ENCODE results near the gene SLC9A8. TPM values are rescaled to one million over a fixed set of nuclear protein-coding genes. Genes with fewer than 3 reads are reported as not detected.
"Not testable (repeated sequence)": the region's sequence is repeated elsewhere in the genome, so short reads cannot be mapped to it uniquely, and the experiment has no call there.

Gene SLC9A8
- total RNA-seq, 6 experiments from 2014 or later, result 7.1 to 8.0 (median 7.4) TPM

DNA sequence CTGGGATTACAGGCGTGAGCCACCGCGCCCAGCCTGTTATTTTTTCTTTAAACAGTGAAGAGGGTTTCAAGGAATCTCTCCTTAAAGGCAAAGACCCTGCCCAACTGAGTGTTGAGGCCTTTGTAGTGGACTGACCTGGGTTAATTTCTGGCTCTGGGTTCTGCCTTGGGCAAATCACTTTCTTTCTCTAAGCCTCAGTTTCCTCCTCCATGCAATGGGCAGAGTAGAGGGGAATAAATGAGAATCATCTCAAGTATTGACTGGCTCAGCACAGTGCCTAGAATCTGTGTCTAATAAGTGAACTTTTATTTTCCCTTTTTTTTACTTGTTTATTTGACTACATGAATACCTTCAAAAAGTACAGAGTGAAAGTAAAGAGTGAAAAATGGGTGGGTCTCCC, 31.0 kb upstream of the SLC9A8 start:
- no peak for DNase-seq
- no peak overlapping the region for H3K27ac Mint-ChIP-seq
- H3K4me3 Mint-ChIP-seq, result no peak overlapping the region
- peaks cover 10% of the 10 kb centered on the region for H3K4me1 Mint-ChIP-seq (ENCODE audit: low read depth)
- no peaks in the 10 kb centered on the region; the same call in none of the 2 replicates for H3K27me3 Mint-ChIP-seq (ENCODE audit: insufficient read depth)
- no peaks in the 10 kb centered on the region for H3K36me3 Mint-ChIP-seq (ENCODE audit: low read depth)
- H3K9me3 Mint-ChIP-seq, result no peaks in the 10 kb centered on the region
- TF ChIP-seq, protein P1, sequence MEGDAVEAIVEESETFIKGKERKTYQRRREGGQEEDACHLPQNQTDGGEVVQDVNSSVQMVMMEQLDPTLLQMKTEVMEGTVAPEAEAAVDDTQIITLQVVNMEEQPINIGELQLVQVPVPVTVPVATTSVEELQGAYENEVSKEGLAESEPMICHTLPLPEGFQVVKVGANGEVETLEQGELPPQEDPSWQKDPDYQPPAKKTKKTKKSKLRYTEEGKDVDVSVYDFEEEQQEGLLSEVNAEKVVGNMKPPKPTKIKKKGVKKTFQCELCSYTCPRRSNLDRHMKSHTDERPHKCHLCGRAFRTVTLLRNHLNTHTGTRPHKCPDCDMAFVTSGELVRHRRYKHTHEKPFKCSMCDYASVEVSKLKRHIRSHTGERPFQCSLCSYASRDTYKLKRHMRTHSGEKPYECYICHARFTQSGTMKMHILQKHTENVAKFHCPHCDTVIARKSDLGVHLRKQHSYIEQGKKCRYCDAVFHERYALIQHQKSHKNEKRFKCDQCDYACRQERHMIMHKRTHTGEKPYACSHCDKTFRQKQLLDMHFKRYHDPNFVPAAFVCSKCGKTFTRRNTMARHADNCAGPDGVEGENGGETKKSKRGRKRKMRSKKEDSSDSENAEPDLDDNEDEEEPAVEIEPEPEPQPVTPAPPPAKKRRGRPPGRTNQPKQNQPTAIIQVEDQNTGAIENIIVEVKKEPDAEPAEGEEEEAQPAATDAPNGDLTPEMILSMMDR (IDR thresholded peaks at IDR 0.05), result no peak

DNA sequence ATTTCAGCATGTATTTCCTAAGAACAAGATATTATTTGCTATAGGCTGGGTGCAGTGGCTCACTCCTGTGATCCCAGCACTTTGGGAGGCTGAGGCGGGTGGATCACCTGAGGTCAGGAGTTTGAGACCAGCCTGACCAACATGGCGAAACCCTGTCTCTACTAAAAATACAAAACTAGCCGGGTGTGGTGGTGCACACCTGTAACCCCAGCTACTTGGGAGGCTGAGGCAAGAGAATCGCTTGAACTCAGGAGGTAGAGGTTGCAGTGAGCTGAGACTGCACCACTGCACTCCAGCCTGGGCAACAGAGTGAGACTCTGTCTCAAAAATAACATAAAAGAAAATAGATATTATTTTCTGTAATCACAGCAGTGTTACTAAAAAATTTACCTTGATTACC, 30.2 kb upstream of the SLC9A8 start:
- H3K27ac Mint-ChIP-seq; H3K4me1 Mint-ChIP-seq (ENCODE audit: low read depth); H3K9me3 Mint-ChIP-seq; DNase-seq; H3K36me3 Mint-ChIP-seq (ENCODE audit: low read depth); H3K4me3 Mint-ChIP-seq; H3K27me3 Mint-ChIP-seq (ENCODE audit: insufficient read depth): not testable (repeated sequence)

DNA sequence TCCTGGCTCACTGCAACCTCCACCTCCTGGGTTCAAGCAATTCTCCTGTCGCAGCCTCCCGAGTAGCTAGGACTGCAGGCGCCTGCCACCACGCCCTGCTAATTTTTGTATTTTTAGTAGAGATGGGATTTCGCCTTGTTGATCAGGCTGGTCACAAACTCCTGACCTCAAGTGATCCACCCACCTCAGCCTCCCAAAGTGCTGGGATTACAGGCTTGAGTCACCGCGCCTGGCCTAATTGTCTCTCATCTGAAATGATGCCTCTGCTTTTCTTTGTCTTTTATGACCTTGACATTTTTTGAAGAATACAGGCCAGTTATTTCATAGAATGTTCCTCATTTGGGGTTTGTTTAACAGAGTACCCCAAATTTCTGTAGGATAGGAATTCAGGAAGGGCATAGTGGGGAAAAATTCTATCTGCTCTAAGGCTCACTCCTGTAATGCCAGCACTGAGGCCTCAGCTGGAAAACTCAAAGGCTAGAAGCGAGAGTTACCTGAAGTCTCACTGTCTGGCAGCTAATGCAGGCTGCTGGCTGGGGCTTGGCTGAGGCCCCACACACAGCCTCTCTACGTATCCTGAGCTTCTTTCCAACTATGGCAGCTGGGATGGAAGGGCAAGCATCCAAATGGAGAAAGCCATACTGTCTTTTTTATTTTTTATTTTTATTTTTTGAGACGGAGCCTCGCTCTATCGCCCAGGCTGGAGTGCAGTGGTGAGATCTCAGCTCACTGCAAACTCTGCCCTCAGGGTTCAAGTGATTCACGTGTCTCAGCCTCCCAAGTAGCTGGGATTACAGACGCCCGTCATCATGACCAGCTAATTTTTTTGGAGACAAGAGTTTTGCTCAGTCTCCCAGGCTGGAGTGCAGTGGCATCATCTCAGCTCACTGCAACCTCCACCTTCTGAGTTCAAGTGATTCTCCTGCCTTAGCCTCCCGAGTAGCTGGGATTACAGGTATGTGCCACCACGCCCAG, 29.3 kb upstream of the SLC9A8 start:
- H3K36me3 Mint-ChIP-seq (ENCODE audit: low read depth); H3K27me3 Mint-ChIP-seq (ENCODE audit: insufficient read depth); DNase-seq; H3K9me3 Mint-ChIP-seq; H3K4me1 Mint-ChIP-seq (ENCODE audit: low read depth); H3K27ac Mint-ChIP-seq; H3K4me3 Mint-ChIP-seq: not testable (repeated sequence)

DNA sequence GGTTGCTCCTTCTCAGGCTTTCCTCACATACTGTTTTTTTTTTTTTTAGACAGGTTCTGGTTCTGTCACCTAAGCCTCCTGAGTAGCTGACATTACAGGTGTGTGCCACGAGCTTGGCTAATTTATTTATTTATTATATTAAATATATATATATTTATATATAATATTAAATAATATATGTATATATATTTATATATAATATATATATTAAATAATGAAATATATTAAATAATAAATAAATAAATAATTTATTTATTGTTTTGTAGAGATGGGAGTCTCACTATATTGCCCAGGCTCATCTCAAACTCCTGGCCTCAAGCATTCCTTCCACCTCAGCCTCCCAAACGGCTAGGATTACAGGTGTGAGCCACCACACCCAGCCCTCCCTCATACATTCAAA, 28.3 kb upstream of the SLC9A8 start:
- Mint-ChIP-seq H3K9me3 (no peaks in the 10 kb centered on the region), H3K36me3 (ENCODE audit: low read depth) (no peaks in the 10 kb centered on the region), H3K4me3 (no peak overlapping the region), H3K27me3 (ENCODE audit: insufficient read depth) (no peaks in the 10 kb centered on the region; the same call in none of the 2 replicates), H3K4me1 (ENCODE audit: low read depth) (peaks cover 7% of the 10 kb centered on the region), H3K27ac (no peak overlapping the region)
- no peak for DNase-seq
- TF ChIP-seq, protein P1 (IDR thresholded peaks at IDR 0.05), result no peak

DNA sequence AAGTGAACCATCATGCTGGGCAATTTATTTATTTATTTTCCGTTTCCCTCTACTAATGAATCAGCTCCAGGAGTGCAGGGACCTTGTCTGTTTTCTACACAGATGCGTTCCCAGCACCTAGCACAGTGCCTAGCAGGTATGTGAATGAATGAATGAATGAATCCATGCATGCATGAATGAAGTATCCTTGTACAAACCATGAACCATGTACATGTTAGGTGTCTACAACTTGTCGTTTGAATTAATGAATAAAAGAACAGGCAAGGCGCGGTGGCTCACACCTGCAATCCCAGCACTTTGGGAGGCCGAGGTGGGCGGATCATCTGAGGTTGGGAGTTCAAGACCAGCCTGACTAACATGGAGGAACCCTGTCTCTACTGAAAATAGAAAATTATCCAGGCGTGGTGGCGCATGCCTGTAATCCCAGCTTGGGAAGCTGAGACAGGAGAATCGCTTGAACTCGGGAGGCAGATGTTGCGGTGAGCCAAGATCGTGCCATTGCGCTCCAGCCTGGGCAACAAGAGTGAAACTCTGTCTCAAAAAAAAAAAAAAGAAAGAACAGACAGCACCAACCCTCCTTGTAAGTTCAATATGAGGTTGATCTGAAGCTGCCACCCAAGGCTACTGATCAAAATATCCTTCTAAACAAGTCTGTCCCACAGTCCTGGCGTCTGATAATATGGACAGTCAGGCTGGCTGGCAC, 27.3 kb upstream of the SLC9A8 start:
- TF ChIP-seq, protein P1 (IDR thresholded peaks at IDR 0.05), result no peak
- no peaks in the 10 kb centered on the region for H3K9me3 Mint-ChIP-seq
- no peak overlapping the region for H3K4me3 Mint-ChIP-seq
- peaks cover 17% of the 10 kb centered on the region for H3K4me1 Mint-ChIP-seq (ENCODE audit: low read depth)
- H3K27me3 Mint-ChIP-seq (ENCODE audit: insufficient read depth), result no peaks in the 10 kb centered on the region; the same call in none of the 2 replicates
- no peaks in the 10 kb centered on the region for H3K36me3 Mint-ChIP-seq (ENCODE audit: low read depth)
- no peak for DNase-seq
- H3K27ac Mint-ChIP-seq, result no peak overlapping the region

DNA sequence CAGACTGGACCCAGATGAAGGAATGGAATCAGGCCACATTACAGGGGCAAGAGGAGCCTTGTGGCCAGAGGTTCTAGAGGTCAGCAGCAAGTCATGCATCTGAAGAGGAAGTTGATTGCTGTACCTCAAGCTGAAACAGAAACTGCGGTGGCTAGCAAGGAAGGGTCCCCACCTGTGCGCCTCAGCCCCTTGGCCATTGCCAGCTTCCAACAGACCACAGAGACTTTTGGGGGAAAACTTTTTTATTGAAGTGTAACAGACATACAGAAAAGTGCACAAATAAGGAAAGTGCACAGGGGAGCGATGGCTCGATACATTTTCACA, 26.8 kb upstream of the SLC9A8 start:
- Mint-ChIP-seq H3K27me3 (ENCODE audit: insufficient read depth) (no peaks in the 10 kb centered on the region; the same call in none of the 2 replicates), H3K4me3 (no peak overlapping the region), H3K27ac (no peak overlapping the region), H3K4me1 (ENCODE audit: low read depth) (peaks cover 22% of the 10 kb centered on the region), H3K36me3 (ENCODE audit: low read depth) (no peaks in the 10 kb centered on the region), H3K9me3 (no peaks in the 10 kb centered on the region)
- TF ChIP-seq, protein P1 (IDR thresholded peaks at IDR 0.05), result no peak
- no peak for DNase-seq

Data from HFFc6 (cell line).